SH-SY5Y (cell line): ENCODE measurements around the gene WDR20.

Experiments
- GATA2 ChIP-seq: IDR thresholded peaks from 2 replicates; pipeline ENCODE4 v1.6.1; 2011; ENCODE audit warnings: mild to moderate bottlenecking, low read depth, low read length
- GATA3 ChIP-seq: IDR thresholded peaks from 2 replicates; pipeline ENCODE4 v1.6.1; 2011; ENCODE audit warnings: low read depth, mild to moderate bottlenecking, low read length, moderate library complexity

WDR20 gene, protein sequence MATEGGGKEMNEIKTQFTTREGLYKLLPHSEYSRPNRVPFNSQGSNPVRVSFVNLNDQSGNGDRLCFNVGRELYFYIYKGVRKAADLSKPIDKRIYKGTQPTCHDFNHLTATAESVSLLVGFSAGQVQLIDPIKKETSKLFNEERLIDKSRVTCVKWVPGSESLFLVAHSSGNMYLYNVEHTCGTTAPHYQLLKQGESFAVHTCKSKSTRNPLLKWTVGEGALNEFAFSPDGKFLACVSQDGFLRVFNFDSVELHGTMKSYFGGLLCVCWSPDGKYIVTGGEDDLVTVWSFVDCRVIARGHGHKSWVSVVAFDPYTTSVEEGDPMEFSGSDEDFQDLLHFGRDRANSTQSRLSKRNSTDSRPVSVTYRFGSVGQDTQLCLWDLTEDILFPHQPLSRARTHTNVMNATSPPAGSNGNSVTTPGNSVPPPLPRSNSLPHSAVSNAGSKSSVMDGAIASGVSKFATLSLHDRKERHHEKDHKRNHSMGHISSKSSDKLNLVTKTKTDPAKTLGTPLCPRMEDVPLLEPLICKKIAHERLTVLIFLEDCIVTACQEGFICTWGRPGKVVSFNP

DNA sequence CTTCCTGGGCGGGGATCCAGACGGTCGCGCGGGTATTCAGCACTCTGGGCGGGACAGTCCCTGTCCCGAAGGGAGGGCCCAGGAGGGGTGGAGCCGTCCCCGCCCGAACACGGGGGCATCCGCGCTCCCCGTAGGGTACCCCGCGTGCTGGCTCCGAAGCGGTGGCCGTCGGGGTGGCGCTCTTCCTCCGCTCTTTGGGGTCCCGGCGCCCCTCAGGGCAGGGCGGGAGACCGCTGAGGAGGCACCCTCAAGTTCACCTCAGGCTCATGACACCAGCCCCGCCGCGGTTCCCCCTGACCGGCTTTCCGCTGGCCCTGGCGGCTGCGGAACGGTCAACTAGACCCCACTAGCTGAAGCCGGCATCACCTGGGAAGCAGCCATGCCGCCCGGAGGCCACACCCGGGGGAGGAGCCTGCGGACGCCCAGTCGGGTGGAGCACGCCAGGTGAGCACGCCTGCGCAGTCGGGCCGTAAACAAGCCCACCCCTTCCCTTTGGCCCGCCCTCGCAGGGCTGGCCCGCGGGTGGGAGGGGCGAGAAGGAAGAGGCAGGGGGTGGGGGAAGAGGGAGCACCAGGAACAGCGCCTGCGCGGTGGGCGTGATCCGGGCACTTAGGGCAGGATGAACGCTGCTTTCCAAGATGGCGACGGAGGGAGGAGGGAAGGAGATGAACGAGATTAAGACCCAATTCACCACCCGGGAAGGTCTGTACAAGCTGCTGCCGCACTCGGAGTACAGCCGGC lies at the start of gene WDR20:
Gene WDR20 (plus strand): TSS at position 612 of the 741 bp plus-strand sequence. CDS start 27 bp downstream, at position 639.
- peak; percentile 93 for TF ChIP-seq GATA2
- no peak for TF ChIP-seq GATA3

- no peak for TF ChIP-seq GATA2
- no peak for TF ChIP-seq GATA3
Observed at GRCh38 chr14:102090713-102091112, 49.0 kb upstream of the WDR20 start.

GRCh38 chr14:102092806-102093205 lies 46.9 kb upstream of the WDR20 start:
- TF ChIP-seq GATA3 (no peak), GATA2 (no peak)

DNA sequence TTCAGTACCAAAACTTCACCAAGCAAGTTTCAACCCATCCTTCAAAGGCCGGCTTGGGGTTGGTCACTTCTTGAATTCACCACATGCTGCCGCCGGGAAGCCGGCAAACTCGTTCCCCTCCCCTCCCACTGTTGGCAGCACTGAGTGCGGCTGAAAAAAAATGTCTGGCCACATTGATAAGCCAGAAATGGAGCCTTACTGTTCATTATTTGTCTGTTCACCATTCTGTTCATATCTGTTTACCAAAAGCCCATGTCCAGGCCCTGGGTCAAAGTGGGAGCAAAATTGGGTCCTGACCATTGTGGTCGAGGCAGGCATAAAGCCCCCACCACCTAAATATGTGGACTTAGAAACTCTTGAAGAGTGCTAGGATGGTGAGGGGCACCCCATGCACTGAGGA lies 45.6 kb upstream of the WDR20 start:
- no peak for TF ChIP-seq GATA2
- no peak for TF ChIP-seq GATA3

- no peak for TF ChIP-seq GATA2
- TF ChIP-seq GATA3: no peak
Observed at GRCh38 chr14:102095231-102095870, 44.3 kb upstream of the WDR20 start.

GRCh38 chr14:102095871-102096568 lies 43.7 kb upstream of the WDR20 start:
- TF ChIP-seq GATA3: no peak
- no peak for TF ChIP-seq GATA2

DNA sequence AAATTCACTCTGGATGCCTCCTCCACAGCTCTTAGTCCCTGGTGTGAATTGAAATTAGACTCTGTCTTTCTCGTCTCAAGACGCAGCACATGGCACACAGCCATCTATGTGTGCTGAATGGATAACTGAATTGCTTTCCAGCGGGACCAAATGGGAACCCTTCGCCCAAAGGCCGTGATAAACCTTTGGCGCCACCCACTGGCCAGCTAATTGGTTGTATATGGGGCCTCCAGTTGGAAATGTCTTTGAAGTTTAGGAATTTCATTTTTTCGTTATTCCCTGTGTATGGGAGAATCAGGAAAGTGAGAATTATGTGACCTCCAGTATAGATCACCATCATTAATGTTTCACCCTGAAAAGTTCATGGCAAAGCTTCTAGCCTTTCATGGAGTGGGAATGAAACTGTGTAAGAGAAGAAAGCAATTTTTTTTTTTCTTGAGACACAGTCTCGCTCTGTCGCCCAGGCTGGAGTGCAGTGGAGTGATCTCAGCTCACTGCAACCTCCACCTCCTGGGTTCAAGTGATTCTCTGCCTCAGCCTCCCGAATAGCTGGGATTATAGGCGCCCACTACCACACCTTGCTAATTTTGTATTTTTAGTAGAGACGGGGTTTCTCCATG lies 43.0 kb upstream of the WDR20 start:
- TF ChIP-seq GATA3 (no peak), GATA2 (no peak)

DNA sequence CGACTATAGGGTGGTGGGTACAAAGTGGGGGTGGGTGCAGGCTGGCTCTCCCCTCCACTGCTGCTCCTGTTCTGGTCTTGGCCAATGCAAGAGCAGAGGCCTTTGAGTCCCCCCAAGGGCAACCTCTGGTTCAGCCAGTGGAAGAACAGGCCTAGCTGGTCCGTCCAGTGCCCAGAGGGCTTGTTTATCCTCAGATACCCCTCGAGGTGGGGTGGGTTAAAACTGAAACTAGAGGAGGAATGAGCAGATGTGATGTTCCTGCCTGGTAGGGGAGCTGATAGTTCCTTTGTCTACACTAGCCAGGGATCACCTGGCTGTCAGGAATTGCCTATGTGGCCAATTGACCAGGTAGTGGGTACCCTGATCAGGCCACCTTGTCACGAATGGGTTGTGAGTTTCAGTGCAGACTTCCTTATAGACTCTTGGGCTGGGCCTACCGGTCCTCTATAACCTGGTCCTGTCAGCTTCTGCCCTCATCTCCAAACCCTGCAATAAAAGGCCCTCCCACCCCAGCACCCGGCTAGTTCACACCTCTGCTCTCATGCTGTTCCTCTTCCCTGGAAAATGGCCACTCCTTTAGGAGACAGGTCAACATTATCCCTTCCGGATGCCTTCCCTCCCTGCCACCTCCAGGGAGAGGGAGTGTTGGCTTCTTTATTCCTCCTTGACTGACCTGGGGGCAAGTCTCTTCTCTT lies 42.1 kb upstream of the WDR20 start:
- TF ChIP-seq GATA3: no peak
- no peak for TF ChIP-seq GATA2

- no peak for TF ChIP-seq GATA2
- no peak for TF ChIP-seq GATA3
Observed at GRCh38 chr14:102103062-102103695, 36.5 kb upstream of the WDR20 start.

DNA sequence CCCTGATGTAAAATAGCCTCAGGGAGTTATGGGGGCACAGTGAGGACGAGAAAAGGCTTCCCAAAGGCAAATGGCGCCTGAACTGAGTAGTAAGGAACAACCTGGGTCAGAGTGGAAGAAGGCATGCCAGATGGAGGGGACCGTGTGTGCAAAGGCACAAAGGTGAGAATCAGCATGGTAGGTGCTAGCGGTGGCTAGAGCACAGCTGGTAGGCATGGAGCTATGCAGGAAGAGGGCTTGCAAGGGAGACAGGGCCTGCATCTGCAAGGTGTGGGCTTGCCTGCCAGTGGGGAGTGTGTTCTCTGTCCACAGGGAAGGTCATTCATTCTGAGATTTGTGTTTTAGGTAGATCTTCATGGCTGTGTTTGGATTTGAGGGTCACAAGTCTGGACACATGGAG lies 34.3 kb upstream of the WDR20 start:
- no peak for TF ChIP-seq GATA3
- TF ChIP-seq GATA2: no peak

DNA sequence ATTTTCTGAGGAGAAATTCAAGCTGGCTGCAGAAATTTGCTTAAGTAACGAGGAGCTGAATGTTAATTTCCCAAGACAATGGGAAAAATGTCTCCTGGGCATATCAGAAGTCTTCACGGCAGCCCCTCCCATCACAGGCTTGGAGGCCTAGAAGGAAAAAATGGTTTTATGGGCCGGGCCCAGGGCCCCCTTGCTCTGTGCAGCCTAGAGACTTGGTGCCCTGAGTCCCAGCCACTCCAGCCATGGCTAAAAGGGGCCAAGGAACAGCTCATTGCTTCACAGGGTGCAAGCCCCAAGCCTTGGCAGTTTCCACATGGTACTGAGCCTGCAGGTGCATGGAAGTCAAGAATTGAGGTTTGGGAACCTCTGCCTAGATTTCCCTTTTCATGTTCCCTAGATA lies 28.6 kb upstream of the WDR20 start:
- TF ChIP-seq GATA3 (no peak), GATA2 (no peak)

GRCh38 chr14:102116361-102117180 lies 23.1 kb upstream of the WDR20 start:
- TF ChIP-seq GATA2 (no peak), GATA3 (no peak)
